ENCODE results near the gene COL28A1. TPM values are rescaled to one million over a fixed set of nuclear protein-coding genes. Genes with fewer than 3 reads are reported as not detected.

Gene COL28A1
- total and polyA plus RNA-seq, 2 experiments from 2014 or later = 0.31 to 0.70 TPM

GRCh38 chr7:7495171-7495570 is 40.5 kb downstream of the COL28A1 start:
- no peak for TF ChIP-seq JUNB (IDR thresholded peaks at IDR 0.05; ENCODE audit: unreplicated experiment)
- TF ChIP-seq EZH2phosphoT487 (IDR thresholded peaks at IDR 0.05; ENCODE audit: unreplicated experiment) = no peak
- no peak for TF ChIP-seq POLR2AphosphoS5 (IDR thresholded peaks at IDR 0.05; ENCODE audit: low read depth)
- TF ChIP-seq EZH2 (IDR thresholded peaks at IDR 0.05; ENCODE audit: low read depth, unreplicated experiment) = no peak
- no peak for TF ChIP-seq ZNF114 (CRISPR knock-in tag; IDR thresholded peaks at IDR 0.05)
- no peak for TF ChIP-seq ZNF331 (CRISPR knock-in tag; IDR thresholded peaks at IDR 0.05; ENCODE audit: low read depth)
- no peak for TF ChIP-seq NANOG (IDR thresholded peaks at IDR 0.05; ENCODE audit: borderline replicate concordance)
- no peak for TF ChIP-seq STAT1 (IDR thresholded peaks at IDR 0.05; ENCODE audit: unreplicated experiment)
- TF ChIP-seq CTCF (conservative IDR thresholded peaks at IDR 0.05; ENCODE audit: low read depth in 2 of 2) = no peak
- TF ChIP-seq, protein P1, sequence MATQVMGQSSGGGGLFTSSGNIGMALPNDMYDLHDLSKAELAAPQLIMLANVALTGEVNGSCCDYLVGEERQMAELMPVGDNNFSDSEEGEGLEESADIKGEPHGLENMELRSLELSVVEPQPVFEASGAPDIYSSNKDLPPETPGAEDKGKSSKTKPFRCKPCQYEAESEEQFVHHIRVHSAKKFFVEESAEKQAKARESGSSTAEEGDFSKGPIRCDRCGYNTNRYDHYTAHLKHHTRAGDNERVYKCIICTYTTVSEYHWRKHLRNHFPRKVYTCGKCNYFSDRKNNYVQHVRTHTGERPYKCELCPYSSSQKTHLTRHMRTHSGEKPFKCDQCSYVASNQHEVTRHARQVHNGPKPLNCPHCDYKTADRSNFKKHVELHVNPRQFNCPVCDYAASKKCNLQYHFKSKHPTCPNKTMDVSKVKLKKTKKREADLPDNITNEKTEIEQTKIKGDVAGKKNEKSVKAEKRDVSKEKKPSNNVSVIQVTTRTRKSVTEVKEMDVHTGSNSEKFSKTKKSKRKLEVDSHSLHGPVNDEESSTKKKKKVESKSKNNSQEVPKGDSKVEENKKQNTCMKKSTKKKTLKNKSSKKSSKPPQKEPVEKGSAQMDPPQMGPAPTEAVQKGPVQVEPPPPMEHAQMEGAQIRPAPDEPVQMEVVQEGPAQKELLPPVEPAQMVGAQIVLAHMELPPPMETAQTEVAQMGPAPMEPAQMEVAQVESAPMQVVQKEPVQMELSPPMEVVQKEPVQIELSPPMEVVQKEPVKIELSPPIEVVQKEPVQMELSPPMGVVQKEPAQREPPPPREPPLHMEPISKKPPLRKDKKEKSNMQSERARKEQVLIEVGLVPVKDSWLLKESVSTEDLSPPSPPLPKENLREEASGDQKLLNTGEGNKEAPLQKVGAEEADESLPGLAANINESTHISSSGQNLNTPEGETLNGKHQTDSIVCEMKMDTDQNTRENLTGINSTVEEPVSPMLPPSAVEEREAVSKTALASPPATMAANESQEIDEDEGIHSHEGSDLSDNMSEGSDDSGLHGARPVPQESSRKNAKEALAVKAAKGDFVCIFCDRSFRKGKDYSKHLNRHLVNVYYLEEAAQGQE (IDR thresholded peaks at IDR 0.05; ENCODE audit: unreplicated experiment) = no peak
- TF ChIP-seq, protein P2, sequence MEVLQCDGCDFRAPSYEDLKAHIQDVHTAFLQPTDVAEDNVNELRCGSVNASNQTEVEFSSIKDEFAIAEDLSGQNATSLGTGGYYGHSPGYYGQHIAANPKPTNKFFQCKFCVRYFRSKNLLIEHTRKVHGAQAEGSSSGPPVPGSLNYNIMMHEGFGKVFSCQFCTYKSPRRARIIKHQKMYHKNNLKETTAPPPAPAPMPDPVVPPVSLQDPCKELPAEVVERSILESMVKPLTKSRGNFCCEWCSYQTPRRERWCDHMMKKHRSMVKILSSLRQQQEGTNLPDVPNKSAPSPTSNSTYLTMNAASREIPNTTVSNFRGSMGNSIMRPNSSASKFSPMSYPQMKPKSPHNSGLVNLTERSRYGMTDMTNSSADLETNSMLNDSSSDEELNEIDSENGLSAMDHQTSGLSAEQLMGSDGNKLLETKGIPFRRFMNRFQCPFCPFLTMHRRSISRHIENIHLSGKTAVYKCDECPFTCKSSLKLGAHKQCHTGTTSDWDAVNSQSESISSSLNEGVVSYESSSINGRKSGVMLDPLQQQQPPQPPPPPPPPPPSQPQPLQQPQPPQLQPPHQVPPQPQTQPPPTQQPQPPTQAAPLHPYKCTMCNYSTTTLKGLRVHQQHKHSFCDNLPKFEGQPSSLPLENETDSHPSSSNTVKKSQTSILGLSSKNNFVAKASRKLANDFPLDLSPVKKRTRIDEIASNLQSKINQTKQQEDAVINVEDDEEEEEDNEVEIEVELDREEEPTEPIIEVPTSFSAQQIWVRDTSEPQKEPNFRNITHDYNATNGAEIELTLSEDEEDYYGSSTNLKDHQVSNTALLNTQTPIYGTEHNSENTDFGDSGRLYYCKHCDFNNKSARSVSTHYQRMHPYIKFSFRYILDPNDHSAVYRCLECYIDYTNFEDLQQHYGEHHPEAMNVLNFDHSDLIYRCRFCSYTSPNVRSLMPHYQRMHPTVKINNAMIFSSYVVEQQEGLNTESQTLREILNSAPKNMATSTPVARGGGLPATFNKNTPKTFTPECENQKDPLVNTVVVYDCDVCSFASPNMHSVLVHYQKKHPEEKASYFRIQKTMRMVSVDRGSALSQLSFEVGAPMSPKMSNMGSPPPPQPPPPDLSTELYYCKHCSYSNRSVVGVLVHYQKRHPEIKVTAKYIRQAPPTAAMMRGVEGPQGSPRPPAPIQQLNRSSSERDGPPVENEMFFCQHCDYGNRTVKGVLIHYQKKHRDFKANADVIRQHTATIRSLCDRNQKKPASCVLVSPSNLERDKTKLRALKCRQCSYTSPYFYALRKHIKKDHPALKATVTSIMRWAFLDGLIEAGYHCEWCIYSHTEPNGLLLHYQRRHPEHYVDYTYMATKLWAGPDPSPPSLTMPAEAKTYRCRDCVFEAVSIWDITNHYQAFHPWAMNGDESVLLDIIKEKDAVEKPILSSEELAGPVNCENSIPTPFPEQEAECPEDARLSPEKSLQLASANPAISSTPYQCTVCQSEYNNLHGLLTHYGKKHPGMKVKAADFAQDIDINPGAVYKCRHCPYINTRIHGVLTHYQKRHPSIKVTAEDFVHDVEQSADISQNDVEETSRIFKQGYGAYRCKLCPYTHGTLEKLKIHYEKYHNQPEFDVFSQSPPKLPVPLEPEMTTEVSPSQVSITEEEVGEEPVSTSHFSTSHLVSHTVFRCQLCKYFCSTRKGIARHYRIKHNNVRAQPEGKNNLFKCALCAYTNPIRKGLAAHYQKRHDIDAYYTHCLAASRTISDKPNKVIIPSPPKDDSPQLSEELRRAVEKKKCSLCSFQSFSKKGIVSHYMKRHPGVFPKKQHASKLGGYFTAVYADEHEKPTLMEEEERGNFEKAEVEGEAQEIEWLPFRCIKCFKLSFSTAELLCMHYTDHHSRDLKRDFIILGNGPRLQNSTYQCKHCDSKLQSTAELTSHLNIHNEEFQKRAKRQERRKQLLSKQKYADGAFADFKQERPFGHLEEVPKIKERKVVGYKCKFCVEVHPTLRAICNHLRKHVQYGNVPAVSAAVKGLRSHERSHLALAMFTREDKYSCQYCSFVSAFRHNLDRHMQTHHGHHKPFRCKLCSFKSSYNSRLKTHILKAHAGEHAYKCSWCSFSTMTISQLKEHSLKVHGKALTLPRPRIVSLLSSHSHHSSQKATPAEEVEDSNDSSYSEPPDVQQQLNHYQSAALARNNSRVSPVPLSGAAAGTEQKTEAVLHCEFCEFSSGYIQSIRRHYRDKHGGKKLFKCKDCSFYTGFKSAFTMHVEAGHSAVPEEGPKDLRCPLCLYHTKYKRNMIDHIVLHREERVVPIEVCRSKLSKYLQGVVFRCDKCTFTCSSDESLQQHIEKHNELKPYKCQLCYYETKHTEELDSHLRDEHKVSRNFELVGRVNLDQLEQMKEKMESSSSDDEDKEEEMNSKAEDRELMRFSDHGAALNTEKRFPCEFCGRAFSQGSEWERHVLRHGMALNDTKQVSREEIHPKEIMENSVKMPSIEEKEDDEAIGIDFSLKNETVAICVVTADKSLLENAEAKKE (CRISPR knock-in tag; IDR thresholded peaks at IDR 0.05) = no peak
- no peak for TF ChIP-seq CREB1 (CRISPR knock-in tag; IDR thresholded peaks at IDR 0.05; ENCODE audit: low read depth)
- no peaks in the 10 kb centered on the region for H3F3A ChIP-seq (replicated peaks; ENCODE audit: low read depth)
- Mint-ChIP-seq H3K36me3 (ENCODE audit: low read depth) (no peaks in the 10 kb centered on the region), H3K27ac (no peak overlapping the region), H3K9me3 (no peaks in the 10 kb centered on the region), H3K4me1 (peaks cover 2% of the 10 kb centered on the region; the same call in 1 of the 3 replicates), H3K4me3 (no peak overlapping the region), H3K27me3 (ENCODE audit: insufficient read depth, low read depth, poor library complexity) (no peaks in the 10 kb centered on the region)
- H4K20me1 ChIP-seq (replicated peaks; ENCODE audit: insufficient read depth) = no peaks in the 10 kb centered on the region
- H3K79me2 ChIP-seq (replicated peaks; ENCODE audit: insufficient read depth) = no peaks in the 10 kb centered on the region
- no peak overlapping the region for H3K4me2 ChIP-seq
- H2AFZ ChIP-seq = no peak overlapping the region
- H3K9me2 ChIP-seq (ENCODE audit: insufficient read depth) = peaks cover 3% of the 10 kb centered on the region; the same call in 1 of the 2 replicates
- no peaks in the 10 kb centered on the region for H3K4me1 ChIP-seq (ENCODE audit: insufficient read depth)
- H3K27ac ChIP-seq (ENCODE audit: low read depth) = no peak overlapping the region
- ATAC-seq (no peak), DNase-seq (ENCODE audit: low spot score) (no peak)
- H3K27me3 ChIP-seq (ENCODE audit: insufficient read depth) = no peaks in the 10 kb centered on the region
- no peaks in the 10 kb centered on the region for H3K36me3 ChIP-seq (ENCODE audit: insufficient read depth)
- H3K4me3 ChIP-seq = no peak overlapping the region
